ENCODE measurements around the gene DKK3. TPM values are rescaled to one million over a fixed set of nuclear protein-coding genes. Genes with fewer than 3 reads are reported as not detected.

DKK3 gene
- polyA plus RNA-seq (ENCODE audit: insufficient read length in 3 of 3), result 10 to 100 TPM; 46.0 to 69.5 (median 60.4) TPM
- long read RNA-seq, donor 1, transcript DKK3-201 (8 exons, 2,636 nt), result major isoform, 8 of 13 reads
- long read RNA-seq, donor 1, transcript DKK3-215 (3 exons, 1,087 nt), result minor isoform, 5 of 13 reads
- long read RNA-seq, donor 1, partial matches to known transcripts, result 0 of 13 reads
- long read RNA-seq, donor 1, other reads (novel, unspliced or antisense), result 0 of 13 reads
- long read RNA-seq, donor 2, transcript DKK3-201 (8 exons, 2,636 nt), result major isoform, 12 of 32 reads
- long read RNA-seq, donor 2, partial matches to known transcripts, result 17 of 32 reads
- long read RNA-seq, donor 2, other reads (novel, unspliced or antisense), result 0 of 32 reads
- long read RNA-seq, donor 3, transcript DKK3-201 (8 exons, 2,636 nt), result major isoform, 8 of 33 reads
- long read RNA-seq, donor 3, partial matches to known transcripts, result 22 of 33 reads
- long read RNA-seq, donor 3, other reads (novel, unspliced or antisense), result 0 of 33 reads
- long read RNA-seq, donor 4, transcript DKK3-201 (8 exons, 2,636 nt), result major isoform, 9 of 36 reads
- long read RNA-seq, donor 4, partial matches to known transcripts, result 25 of 36 reads
- long read RNA-seq, donor 4, other reads (novel, unspliced or antisense), result 0 of 36 reads
- long read RNA-seq, donor 5, transcript DKK3-201 (8 exons, 2,636 nt), result major isoform, 5 of 9 reads
- long read RNA-seq, donor 5, partial matches to known transcripts, result 0 of 9 reads
- long read RNA-seq, donor 5, other reads (novel, unspliced or antisense), result 0 of 9 reads
- long read RNA-seq, donor 6, transcript DKK3-215 (3 exons, 1,087 nt), result minor isoform, 6 of 30 reads
- long read RNA-seq, donor 6, transcript DKK3-201 (8 exons, 2,636 nt), result major isoform, 8 of 30 reads
- long read RNA-seq, donor 6, partial matches to known transcripts, result 16 of 30 reads
- long read RNA-seq, donor 6, other reads (novel, unspliced or antisense), result 0 of 30 reads
- long read RNA-seq, donor 7, transcript DKK3-215 (3 exons, 1,087 nt), result major isoform, 7 of 15 reads
- long read RNA-seq, donor 7, transcript DKK3-201 (8 exons, 2,636 nt), result major isoform, 7 of 15 reads
- long read RNA-seq, donor 7, partial matches to known transcripts, result 0 of 15 reads
- long read RNA-seq, donor 7, other reads (novel, unspliced or antisense), result 0 of 15 reads
- long read RNA-seq, donor 8, transcript DKK3-215 (3 exons, 1,087 nt), result minor isoform, 5 of 123 reads
- long read RNA-seq, donor 8, transcript DKK3-201 (8 exons, 2,636 nt), result major isoform, 15 of 123 reads
- long read RNA-seq, donor 8, partial matches to known transcripts, result 102 of 123 reads
- long read RNA-seq, donor 8, other reads (novel, unspliced or antisense), result 0 of 123 reads
- long read RNA-seq, donor 9, transcript DKK3-201 (8 exons, 2,636 nt), result major isoform, 14 of 47 reads
- long read RNA-seq, donor 9, partial matches to known transcripts, result 31 of 47 reads
- long read RNA-seq, donor 9, other reads (novel, unspliced or antisense), result 0 of 47 reads
- long read RNA-seq, donor 10, transcript DKK3-201 (8 exons, 2,636 nt), result major isoform, 7 of 31 reads
- long read RNA-seq, donor 10, partial matches to known transcripts, result 22 of 31 reads
- long read RNA-seq, donor 10, other reads (novel, unspliced or antisense), result 0 of 31 reads
- long read RNA-seq, donor 11, transcript DKK3-215 (3 exons, 1,087 nt), result minor isoform, 5 of 18 reads
- long read RNA-seq, donor 11, transcript DKK3-201 (8 exons, 2,636 nt), result major isoform, 6 of 18 reads
- long read RNA-seq, donor 11, partial matches to known transcripts, result 7 of 18 reads
- long read RNA-seq, donor 11, other reads (novel, unspliced or antisense), result 0 of 18 reads
- long read RNA-seq, donor 12, transcript DKK3-201 (8 exons, 2,636 nt), result major isoform, 7 of 35 reads
- long read RNA-seq, donor 12, partial matches to known transcripts, result 25 of 35 reads
- long read RNA-seq, donor 12, other reads (novel, unspliced or antisense), result 0 of 35 reads
- long read RNA-seq, donor 13, partial matches to known transcripts, result 0 of 5 reads
- long read RNA-seq, donor 13, other reads (novel, unspliced or antisense), result 0 of 5 reads
- long read RNA-seq, donor 14, result 0 reads
- long read RNA-seq, donor 15, transcript DKK3-201 (8 exons, 2,636 nt), result major isoform, 12 of 62 reads
- long read RNA-seq, donor 15, partial matches to known transcripts, result 48 of 62 reads
- long read RNA-seq, donor 15, other reads (novel, unspliced or antisense), result 0 of 62 reads
- long read RNA-seq, donor 16, transcript DKK3-201 (8 exons, 2,636 nt), result major isoform, 10 of 19 reads
- long read RNA-seq, donor 16, partial matches to known transcripts, result 5 of 19 reads
- long read RNA-seq, donor 16, other reads (novel, unspliced or antisense), result 0 of 19 reads

GRCh38 chr11:12007769-12008737, at the start of gene DKK3:
DKK3 (minus strand) TSS chr11:12008626; CDS start chr11:12008582, 44 bp downstream.
- peak; percentile 14 for DNase-seq

GRCh38 chr11:12057299-12057980, 49.0 kb upstream of the DKK3 start:
- DNase-seq, result no peak

- DNase-seq, result no peak
Measured at GRCh38 chr11:12056119-12056518, 47.7 kb upstream of the DKK3 start.

- no peak for DNase-seq
Measured at GRCh38 chr11:12053606-12054361, 45.4 kb upstream of the DKK3 start.

GRCh38 chr11:12052676-12053605, 44.5 kb upstream of the DKK3 start:
- no peak for DNase-seq

- no peak for DNase-seq
Measured at GRCh38 chr11:12051287-12051662, 42.8 kb upstream of the DKK3 start.

GRCh38 chr11:12050470-12051286, 42.3 kb upstream of the DKK3 start:
- no peak for DNase-seq

- no peak for DNase-seq
Measured at GRCh38 chr11:12048936-12049790, 40.7 kb upstream of the DKK3 start.

GRCh38 chr11:12046636-12047236, 38.3 kb upstream of the DKK3 start:
- DNase-seq, result no peak

- no peak for DNase-seq
Measured at GRCh38 chr11:12045914-12046635, 37.6 kb upstream of the DKK3 start.

GRCh38 chr11:12044799-12045198, 36.4 kb upstream of the DKK3 start:
- DNase-seq, result no peak

- DNase-seq, result peak; percentile 63
Measured at GRCh38 chr11:12043959-12044791, 35.7 kb upstream of the DKK3 start.
